DOHH2 (cell line): ENCODE results near the gene ABCC2.

Source experiments
- H3F3A ChIP-seq: fragments of 200-600 bp; sonication (generic), shearing (Covaris generic); 2 replicates; pipeline ENCODE4 v1.6.0; 2016; ENCODE audit warnings: antibody characterized with exemption, mild to moderate bottlenecking; ENCODE audit not compliant: control insufficient read depth, insufficient read depth
- H3K27ac ChIP-seq: fragments of 200-600 bp; sonication (generic); 2 replicates; pipeline ENCODE4 v1.5.1; 2014; ENCODE audit warnings: low read depth, mild to moderate bottlenecking, low read length, moderate library complexity
- H3K27me3 ChIP-seq: fragments of 200-600 bp; sonication (generic); 2 replicates; pipeline ENCODE4 v1.6.1; 2014; ENCODE audit warnings: mild to moderate bottlenecking, low read length, mixed read lengths; ENCODE audit not compliant: control insufficient read depth
- H3K36me3 ChIP-seq: fragments of 200-600 bp; sonication (generic); 2 replicates; pipeline ENCODE4 v1.6.1; 2014; ENCODE audit warnings: mild to moderate bottlenecking, low read length, moderate library complexity, mixed read lengths; ENCODE audit not compliant: control insufficient read depth
- H3K4me1 ChIP-seq: fragments of 200-600 bp; sonication (generic); 2 replicates; pipeline ENCODE4 v1.6.1; 2014; ENCODE audit warnings: mild to moderate bottlenecking, low read length, mixed read lengths; ENCODE audit not compliant: control insufficient read depth
- H3K4me2 ChIP-seq: fragments of 200-600 bp; sonication (generic); 2 replicates; pipeline ENCODE4 v1.6.0; 2014; ENCODE audit warnings: mild to moderate bottlenecking, low read length, moderate library complexity
- H3K4me3 ChIP-seq: fragments of 200-600 bp; sonication (generic); 2 replicates; pipeline ENCODE4 v1.5.1; 2014; ENCODE audit warnings: mild to moderate bottlenecking, low read length, mixed read lengths
- H3K79me2 ChIP-seq: fragments of 200-600 bp; sonication (generic); 2 replicates; pipeline ENCODE4 v1.6.1; 2014; ENCODE audit warnings: mild to moderate bottlenecking, low read length, mixed read lengths; ENCODE audit not compliant: control insufficient read depth
- H3K9me2 ChIP-seq: fragments of 200-600 bp; sonication (generic); replicated peaks from 2 replicates; pipeline ENCODE4 v1.6.1; 2014; ENCODE audit warnings: mild to moderate bottlenecking, low read length, mixed read lengths; ENCODE audit not compliant: control insufficient read depth
- H3K9me3 ChIP-seq: fragments of 200-600 bp; sonication (generic); 2 replicates; pipeline ENCODE4 v1.6.1; 2014; ENCODE audit warnings: antibody characterized with exemption, low read length, mixed read lengths; ENCODE audit not compliant: control insufficient read depth, insufficient read depth
- H4K20me1 ChIP-seq: fragments of 200-600 bp; sonication (generic); 2 replicates; pipeline ENCODE4 v1.6.0; 2014; ENCODE audit warnings: low read depth, mild to moderate bottlenecking, antibody characterized with exemption, low read length, moderate library complexity; ENCODE audit not compliant: control insufficient read depth, insufficient read depth
- CTCF ChIP-seq: fragments of 200-600 bp; sonication (generic); IDR thresholded peaks from one replicate; pipeline ENCODE4 v1.5.1; 2014; ENCODE audit warnings: antibody characterized with exemption, mild to moderate bottlenecking, low read depth, low read length; ENCODE audit not compliant: poor library complexity, severe bottlenecking
- EZH2phosphoT487 ChIP-seq: fragments of 200-600 bp; sonication (generic); IDR thresholded peaks from 2 replicates; pipeline ENCODE4 v1.6.1; 2017; ENCODE audit warnings: borderline replicate concordance, mild to moderate bottlenecking, antibody characterized with exemption, low read length, moderate library complexity, mixed read lengths

The ABCC2 gene

DNA sequence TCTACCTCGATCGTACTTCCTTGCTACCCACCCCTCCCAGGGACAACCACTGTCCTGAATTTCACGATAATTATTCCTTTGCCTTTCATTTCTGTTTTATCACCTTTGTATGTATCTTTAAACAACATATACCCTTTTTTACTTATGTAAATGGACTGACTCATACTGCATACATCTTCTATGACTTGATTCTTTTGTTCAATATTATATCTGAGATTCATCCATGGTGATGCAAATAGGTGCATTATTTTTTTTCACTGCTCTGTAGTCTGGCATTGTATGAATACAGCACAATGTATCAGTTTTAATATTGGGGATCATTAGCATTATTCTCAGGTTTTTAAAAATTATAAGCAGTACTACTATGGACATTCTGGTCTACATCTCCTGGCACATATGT lies 69.4 kb downstream of the ABCC2 start:
- H3K4me2 ChIP-seq: no peak overlapping the region
- no peaks in the 10 kb centered on the region for H3K9me2 ChIP-seq

GRCh38 chr10:99852481-99853213 lies 70.2 kb downstream of the ABCC2 start:
- H3K79me2 ChIP-seq: no peaks in the 10 kb centered on the region
- TF ChIP-seq CTCF (no peak), EZH2phosphoT487 (no peak)
- no peak overlapping the region for H3K27ac ChIP-seq
- H4K20me1 ChIP-seq: no peaks in the 10 kb centered on the region
- no peaks in the 10 kb centered on the region for H3K9me3 ChIP-seq
- no peaks in the 10 kb centered on the region for H3F3A ChIP-seq
- H3K4me3 ChIP-seq: no peak overlapping the region
- no peak overlapping the region for H3K4me2 ChIP-seq
- no peaks in the 10 kb centered on the region for H3K27me3 ChIP-seq
- no peaks in the 10 kb centered on the region for H3K9me2 ChIP-seq
- H3K4me1 ChIP-seq: 0 out of 2 replicates have a peak, but pooled peaks cover 3% of the 10 kb centered on the region
- H3K36me3 ChIP-seq: no peaks in the 10 kb centered on the region

More for the DNA sequence above, 69.4 kb downstream of the ABCC2 start:
- Histone ChIP-seq H3K4me3 (no peak overlapping the region), H3K9me3 (no peaks in the 10 kb centered on the region), H4K20me1 (no peaks in the 10 kb centered on the region), H3K79me2 (no peaks in the 10 kb centered on the region), H3K36me3 (no peaks in the 10 kb centered on the region), H3K27me3 (no peaks in the 10 kb centered on the region), H3K4me1 (0 out of 2 replicates have a peak, but pooled peaks cover 3% of the 10 kb centered on the region), H3K27ac (no peak overlapping the region), H3F3A (no peaks in the 10 kb centered on the region)
- TF ChIP-seq EZH2phosphoT487 (no peak), CTCF (no peak)

DNA sequence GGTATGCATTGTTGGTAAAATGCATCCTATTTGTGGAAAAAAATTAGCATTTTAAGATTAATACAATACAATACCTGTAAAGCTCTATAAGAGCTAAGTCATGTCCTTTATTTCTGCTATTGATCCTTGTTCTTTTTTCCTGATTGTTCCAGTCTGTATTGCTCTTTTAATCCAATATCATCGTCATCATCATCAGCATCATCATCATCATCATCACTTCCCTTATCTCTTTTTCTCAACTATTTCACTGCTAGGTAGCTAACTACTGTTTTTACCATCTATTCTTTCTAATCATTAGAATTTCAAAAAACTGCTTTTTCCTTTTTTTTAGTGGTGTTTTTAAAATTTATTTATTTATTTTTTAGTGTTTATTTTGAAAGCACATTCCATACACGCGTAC lies 71.2 kb downstream of the ABCC2 start:
- Histone ChIP-seq H3K4me2 (no peak overlapping the region), H3F3A (no peaks in the 10 kb centered on the region), H3K79me2 (no peaks in the 10 kb centered on the region), H3K4me3 (no peak overlapping the region), H3K27me3 (no peaks in the 10 kb centered on the region), H3K27ac (no peak overlapping the region), H4K20me1 (no peaks in the 10 kb centered on the region), H3K9me3 (no peaks in the 10 kb centered on the region), H3K9me2 (no peaks in the 10 kb centered on the region), H3K36me3 (no peaks in the 10 kb centered on the region), H3K4me1 (0 out of 2 replicates have a peak, but pooled peaks cover 3% of the 10 kb centered on the region)
- TF ChIP-seq EZH2phosphoT487 (no peak), CTCF (no peak)
